Effector memory CD4-positive, alpha-beta T cell (primary cell): Measurements from ENCODE around the gene RAD51B.

ENCODE experiments used
- DNase-seq, 3 donors: peaks; one replicate each; pipeline ENCODE4 v3.0.0-alpha.2; 2020
- H3K27ac ChIP-seq: 2 replicates; pipeline ENCODE4 v1.7.0; 2013; ENCODE audit warnings: mild to moderate bottlenecking, low read length, moderate library complexity; ENCODE audit not compliant: insufficient read depth, poor library complexity, severe bottlenecking
- H3K27me3 ChIP-seq: replicated peaks from 2 replicates; pipeline ENCODE4 v1.7.0; 2013; ENCODE audit warnings: mild to moderate bottlenecking, low read length; ENCODE audit not compliant: insufficient read depth, control insufficient read depth, poor library complexity, severe bottlenecking
- H3K36me3 ChIP-seq: 2 replicates; pipeline ENCODE4 v1.7.0; 2013; ENCODE audit warnings: mild to moderate bottlenecking, low read length, moderate library complexity; ENCODE audit not compliant: control insufficient read depth, insufficient read depth
- H3K4me1 ChIP-seq: 2 replicates; pipeline ENCODE4 v1.7.0; 2013; ENCODE audit warnings: low read length, mild to moderate bottlenecking; ENCODE audit not compliant: control insufficient read depth, insufficient read depth, poor library complexity, severe bottlenecking
- H3K4me3 ChIP-seq: 2 replicates; pipeline ENCODE4 v1.7.0; 2013; ENCODE audit warnings: low read length, low read depth, mild to moderate bottlenecking; ENCODE audit not compliant: insufficient read depth, poor library complexity, severe bottlenecking
- H3K9me3 ChIP-seq: 2 replicates; pipeline ENCODE4 v1.7.0; 2013; ENCODE audit warnings: mild to moderate bottlenecking, low read length, moderate library complexity; ENCODE audit not compliant: control insufficient read depth

Gene RAD51B

DNA sequence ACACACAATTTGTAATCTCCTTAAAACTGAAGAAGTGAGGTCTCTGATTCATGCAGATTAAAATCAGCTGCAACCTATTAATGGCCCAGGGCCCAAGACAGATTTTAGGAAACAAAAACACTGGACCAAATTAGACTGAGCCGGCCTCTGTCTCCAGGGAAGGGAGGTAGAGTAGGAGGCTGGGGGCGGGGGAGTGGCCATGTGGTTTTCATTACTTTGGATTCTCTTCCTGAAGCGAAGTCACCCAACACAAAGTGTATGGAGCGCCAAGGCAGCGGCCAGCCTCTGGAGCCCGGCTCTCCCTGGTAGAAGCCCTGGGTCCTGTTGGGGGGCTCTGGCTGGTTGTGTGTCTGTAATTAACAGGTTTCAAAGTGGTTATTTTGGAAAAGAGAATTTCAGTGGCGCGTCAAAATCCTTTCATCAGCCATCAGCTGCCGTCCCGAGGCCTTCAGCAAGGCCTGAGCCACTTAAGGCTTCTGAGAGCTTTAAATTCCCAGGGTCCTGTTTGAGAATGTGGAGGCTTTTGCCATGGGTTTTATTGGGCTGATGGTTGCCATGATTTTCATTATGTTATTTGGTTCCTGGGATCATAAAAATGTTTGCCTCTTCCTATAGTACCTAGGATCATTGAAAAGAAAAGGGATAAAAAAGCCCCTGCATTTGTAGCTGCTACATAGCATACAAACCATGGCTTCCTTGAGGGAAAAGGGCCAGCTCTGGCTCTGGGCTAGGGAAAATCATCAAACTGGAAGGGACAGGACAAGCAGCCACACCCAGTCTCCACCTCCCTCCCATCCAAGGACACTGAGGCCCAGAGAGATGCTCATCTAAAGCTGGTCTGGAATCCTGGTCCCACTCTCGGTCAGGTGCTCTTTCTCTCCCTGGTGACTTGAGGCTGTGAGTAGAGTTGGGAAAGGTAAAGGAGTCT, 690.9 kb downstream of the RAD51B start:
- Histone ChIP-seq H3K27ac (no peak overlapping the region), H3K36me3 (no peaks in the 10 kb centered on the region), H3K27me3 (no peaks in the 10 kb centered on the region), H3K4me1 (peaks cover 33% of the 10 kb centered on the region), H3K4me3 (no peak overlapping the region), H3K9me3 (no peaks in the 10 kb centered on the region)
- DNase-seq = no peak

DNA sequence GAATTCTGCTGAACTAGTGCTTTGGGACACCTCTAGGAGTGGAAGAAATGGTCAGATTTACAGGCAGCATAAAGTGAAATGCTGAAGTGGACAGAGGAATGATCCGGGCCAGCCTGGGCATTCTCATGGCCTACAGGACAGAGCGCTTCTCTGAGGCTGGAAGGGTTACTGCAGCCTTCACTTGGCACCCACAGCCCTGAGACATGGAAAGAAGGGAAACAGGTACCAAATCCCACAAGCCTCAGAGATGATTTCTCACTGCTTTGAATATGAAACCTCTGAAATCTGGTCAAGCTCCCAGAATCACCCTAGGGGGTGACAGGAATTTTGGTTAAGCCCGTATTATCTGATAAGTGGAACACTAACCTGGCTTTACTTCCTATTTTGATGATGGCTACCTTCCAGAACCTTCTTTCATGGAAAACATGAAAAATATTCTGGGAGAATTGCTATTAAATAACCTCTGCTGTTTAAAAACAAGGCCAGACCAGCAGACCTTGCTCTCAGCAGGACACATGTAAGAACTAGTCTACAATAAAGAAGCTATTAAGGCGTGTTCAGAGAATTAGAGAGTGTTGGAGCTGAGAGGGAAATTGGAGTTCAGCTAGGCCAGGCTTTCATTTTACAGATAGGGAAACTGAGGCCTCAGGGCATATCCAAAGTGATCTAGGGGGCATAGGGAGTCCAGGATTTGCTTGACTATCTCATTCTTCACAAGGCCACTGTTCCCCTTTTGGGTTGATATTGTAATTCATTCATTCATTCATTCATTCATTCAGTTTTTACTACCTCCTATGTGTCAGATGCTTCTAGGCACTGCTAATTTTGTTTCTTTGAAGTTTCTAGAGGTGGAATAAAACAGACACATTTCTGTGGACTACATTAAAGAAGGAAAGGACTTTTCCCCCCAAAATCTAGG, 691.8 kb downstream of the RAD51B start:
- no peak for DNase-seq
- no peak overlapping the region for H3K27ac ChIP-seq
- H3K9me3 ChIP-seq = no peaks in the 10 kb centered on the region
- H3K27me3 ChIP-seq = no peaks in the 10 kb centered on the region
- H3K36me3 ChIP-seq = no peaks in the 10 kb centered on the region
- peaks cover 24% of the 10 kb centered on the region for H3K4me1 ChIP-seq
- H3K4me3 ChIP-seq = no peak overlapping the region

DNA sequence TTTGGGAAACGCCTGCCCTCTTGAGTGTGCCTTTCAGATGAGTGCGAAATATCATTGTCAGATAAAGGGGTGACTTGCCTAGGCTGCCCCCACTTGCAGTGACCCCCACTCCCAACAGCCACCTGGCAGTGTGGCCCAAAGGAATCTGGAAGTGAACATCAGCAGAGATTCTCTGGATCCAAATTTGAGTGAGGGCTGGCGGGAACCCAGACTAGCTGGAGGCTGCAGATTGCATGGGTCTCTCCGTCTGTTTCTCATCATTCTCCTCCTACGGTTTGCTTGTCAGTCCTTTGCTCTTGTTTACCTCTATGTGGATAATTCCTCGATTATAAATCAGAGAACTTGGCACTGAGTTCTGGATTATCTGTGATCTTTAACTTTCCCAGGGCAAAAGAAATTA, 692.5 kb downstream of the RAD51B start:
- no peaks in the 10 kb centered on the region for H3K9me3 ChIP-seq
- no peaks in the 10 kb centered on the region for H3K27me3 ChIP-seq
- H3K36me3 ChIP-seq = no peaks in the 10 kb centered on the region
- H3K4me3 ChIP-seq = no peak overlapping the region
- H3K27ac ChIP-seq = no peak overlapping the region
- peaks cover 17% of the 10 kb centered on the region for H3K4me1 ChIP-seq
- no peak for DNase-seq

DNA sequence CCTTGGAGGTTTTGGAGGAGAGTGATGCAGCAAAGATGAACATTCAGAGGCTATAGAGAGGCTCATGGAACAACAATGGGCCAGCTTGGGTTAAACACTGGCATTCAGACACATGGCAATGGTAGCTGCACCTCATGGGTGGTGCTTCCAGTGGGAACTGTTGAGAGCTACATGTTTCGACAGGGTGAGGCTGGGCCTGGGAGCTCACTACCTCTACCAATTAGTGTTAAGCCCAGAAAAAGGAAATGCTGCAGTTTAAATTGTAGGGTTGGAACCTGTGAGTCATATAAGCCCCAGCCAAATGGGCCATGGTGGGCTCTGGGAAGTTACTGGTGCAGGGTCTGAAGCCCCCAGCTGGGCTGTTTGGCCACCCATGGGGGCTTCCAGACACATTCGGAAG, 693.6 kb downstream of the RAD51B start:
- H3K9me3 ChIP-seq = no peaks in the 10 kb centered on the region
- H3K4me3 ChIP-seq = no peak overlapping the region
- no peak overlapping the region for H3K27ac ChIP-seq
- no peak for DNase-seq
- H3K27me3 ChIP-seq = no peaks in the 10 kb centered on the region
- H3K36me3 ChIP-seq = no peaks in the 10 kb centered on the region
- peaks cover 6% of the 10 kb centered on the region for H3K4me1 ChIP-seq

DNA sequence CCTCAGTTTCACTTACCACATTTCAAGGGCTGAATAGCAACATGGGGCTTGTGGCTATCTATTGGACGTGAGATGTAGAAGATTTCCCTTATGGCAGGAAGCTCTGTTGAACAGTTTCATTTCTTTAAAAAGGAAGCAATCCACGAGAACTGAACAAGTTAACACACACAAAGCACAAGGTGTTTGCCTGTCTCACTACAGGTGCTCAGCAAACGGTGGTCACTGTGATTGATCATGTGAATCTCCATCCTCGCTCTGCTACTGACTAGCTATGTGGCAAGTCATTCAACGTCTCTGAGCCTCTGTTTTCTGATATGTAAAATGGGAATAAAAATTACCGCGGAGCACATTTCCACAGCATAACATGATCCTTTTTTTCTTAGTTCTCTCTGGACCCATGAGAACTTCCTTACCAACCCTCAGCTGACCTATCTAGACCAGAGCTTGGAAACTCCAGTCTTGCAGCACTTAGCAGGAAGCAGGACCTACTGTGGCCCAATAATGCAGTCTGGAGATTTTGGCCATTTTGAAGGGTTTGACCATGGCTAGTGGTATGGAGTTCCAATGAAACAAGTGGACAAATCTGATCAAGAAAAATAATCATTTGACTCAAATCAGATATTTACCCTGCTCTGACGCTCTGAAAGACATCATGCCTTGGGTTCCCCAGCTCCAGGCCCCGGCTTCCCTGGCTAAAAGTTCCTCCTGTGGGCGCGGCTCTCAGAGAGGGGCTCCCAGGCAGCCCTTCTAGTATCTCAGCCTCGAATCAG, 694.4 kb downstream of the RAD51B start:
- H3K27ac ChIP-seq = no peak overlapping the region

DNA sequence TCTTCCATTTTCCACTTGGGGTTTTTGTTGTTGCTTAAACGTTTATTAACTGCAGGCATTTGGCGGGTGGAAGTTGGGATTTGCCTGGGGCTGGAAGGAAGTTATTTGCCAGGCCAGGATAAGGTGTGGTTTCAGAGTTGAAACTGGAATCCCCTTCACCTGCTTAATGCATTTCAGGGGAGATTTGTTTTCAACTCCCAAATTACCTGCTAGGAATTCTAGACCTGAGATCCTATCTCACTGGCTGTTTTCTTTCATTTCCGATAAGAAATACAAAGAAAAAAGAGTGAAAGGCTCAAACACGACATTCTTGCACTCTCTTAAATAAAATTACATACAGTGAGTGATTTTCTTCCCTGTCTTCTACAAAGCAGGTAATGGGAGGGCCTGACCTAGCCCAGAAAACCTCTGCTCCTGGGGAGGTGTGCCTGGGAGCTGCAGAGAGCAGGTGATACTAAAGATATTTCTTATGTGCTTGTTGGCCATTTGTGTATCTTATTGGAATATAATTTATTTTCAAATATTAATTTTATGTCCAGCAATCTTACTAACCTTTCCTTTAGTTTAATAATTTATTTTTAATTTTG, 695.1 kb downstream of the RAD51B start:
- H3K4me1 ChIP-seq = no peaks in the 10 kb centered on the region
- no peaks in the 10 kb centered on the region for H3K36me3 ChIP-seq
- H3K27me3 ChIP-seq = no peaks in the 10 kb centered on the region
- no peak for DNase-seq
- no peaks in the 10 kb centered on the region for H3K9me3 ChIP-seq
- H3K4me3 ChIP-seq = no peak overlapping the region
- no peak overlapping the region for H3K27ac ChIP-seq

More for the DNA sequence above, 694.4 kb downstream of the RAD51B start:
- H3K36me3 ChIP-seq = no peaks in the 10 kb centered on the region
- H3K4me3 ChIP-seq = no peak overlapping the region
- H3K27me3 ChIP-seq = no peaks in the 10 kb centered on the region
- no peaks in the 10 kb centered on the region for H3K4me1 ChIP-seq
- DNase-seq = no peak
- H3K9me3 ChIP-seq = no peaks in the 10 kb centered on the region

DNA sequence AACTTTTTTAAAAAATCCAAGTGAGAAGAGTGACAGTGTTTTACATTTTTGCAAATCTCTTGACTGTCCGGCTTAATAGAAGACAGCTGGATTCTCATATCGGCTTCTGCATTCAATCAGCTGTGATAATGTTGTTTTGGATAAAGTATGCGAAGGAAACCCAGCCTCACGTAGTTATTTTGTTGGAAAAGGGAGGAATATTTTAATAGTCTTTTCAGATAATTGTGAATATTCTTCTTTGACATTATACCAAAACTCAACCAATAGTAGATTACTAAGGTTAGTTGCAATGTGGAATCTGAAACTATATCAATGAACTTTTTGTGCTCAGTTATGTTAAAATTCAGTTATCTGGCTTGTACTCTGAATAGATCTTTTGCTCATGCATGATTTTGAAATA, 696.8 kb downstream of the RAD51B start:
- Histone ChIP-seq H3K4me1 (no peaks in the 10 kb centered on the region), H3K36me3 (no peaks in the 10 kb centered on the region)

DNA sequence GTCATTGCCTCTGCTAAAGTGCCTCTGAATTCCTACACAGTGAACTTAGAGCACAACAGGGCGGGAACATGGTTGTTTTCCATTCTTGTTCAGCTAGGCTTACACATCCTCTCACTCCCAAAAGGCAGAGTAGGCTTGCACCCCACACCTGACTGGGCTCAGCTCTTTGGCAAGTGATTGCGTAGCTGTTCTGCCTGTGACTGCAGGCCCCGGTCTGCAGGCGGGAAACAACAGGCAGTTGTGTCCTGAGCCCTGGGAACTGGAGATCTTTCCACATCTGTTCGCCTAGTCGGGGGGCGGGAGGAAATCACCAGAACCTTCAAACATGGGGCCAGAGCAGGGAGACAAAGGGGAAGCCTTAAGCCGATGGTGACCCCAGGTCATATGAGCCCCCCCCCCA, 698.6 kb downstream of the RAD51B start:
- DNase-seq = no peak

More for the DNA sequence above, 696.8 kb downstream of the RAD51B start:
- Histone ChIP-seq H3K4me3 (no peak overlapping the region), H3K9me3 (no peaks in the 10 kb centered on the region), H3K27ac (no peak overlapping the region), H3K27me3 (no peaks in the 10 kb centered on the region)
- DNase-seq = no peak

More for the DNA sequence above, 698.6 kb downstream of the RAD51B start:
- Histone ChIP-seq H3K4me1 (no peaks in the 10 kb centered on the region), H3K36me3 (no peaks in the 10 kb centered on the region), H3K9me3 (no peaks in the 10 kb centered on the region), H3K27me3 (no peaks in the 10 kb centered on the region), H3K4me3 (no peak overlapping the region), H3K27ac (no peak overlapping the region)
